ENCODE results near the gene PRRC2A. TPM values are rescaled to one million over a fixed set of nuclear protein-coding genes. Genes with fewer than 3 reads are reported as not detected.

The PRRC2A gene
- polyA plus RNA-seq (39.9 and 51.0 TPM in 2 replicates), polyA minus RNA-seq (64.0 and 64.9 TPM in 2 replicates)

DNA sequence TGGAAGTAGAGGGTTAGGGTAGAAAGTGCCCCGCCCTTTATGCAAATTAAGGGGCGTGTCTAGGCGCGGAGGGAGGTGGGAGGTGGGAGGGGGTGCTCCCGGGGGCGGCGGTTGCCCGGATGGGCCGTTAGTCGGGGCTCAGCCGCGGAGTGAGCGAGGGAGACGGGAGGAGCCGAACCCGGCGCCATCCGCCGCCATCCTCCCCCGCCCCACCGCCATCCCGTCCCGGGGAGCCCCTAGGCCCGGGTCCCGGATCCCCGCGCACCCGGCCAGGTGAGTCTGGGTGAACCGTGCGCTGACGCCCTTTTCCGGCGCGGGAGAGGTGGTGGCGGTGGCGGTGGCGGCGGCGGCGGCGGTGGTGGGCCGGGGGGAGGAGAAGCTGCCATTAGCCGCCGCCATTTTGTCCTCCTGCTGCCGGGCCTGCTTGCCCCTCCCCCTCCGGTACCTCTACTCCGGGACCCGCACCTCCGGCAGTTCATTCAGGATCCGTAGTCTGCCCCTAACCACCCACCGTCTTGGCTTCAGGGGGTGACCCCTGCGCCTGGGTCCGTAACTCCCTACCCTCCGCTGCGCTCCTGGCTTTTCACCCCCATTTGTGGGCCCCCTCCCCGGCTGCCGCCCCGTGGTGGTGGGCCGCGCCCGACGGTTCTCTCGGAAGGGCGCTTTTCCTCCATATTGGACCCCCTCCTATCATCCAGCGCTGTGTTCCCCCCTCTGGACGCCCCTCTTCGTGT, at the start of gene PRRC2A:
TSS of gene PRRC2A (plus strand) at position 130 of the 734 bp plus-strand sequence. CDS start 2,075 bp downstream, outside the sequence.
- no peaks in the 10 kb centered on the region for H3K27me3 ChIP-seq (ENCODE audit: insufficient read depth, low read depth, low read length)
- H3K4me3 ChIP-seq (ENCODE audit: low read length), result peak within 1 kb of the TSS; percentile 93
- peak within 1 kb of the TSS; percentile 99 for H3K27ac ChIP-seq (ENCODE audit: low read length)
- peak within 1 kb of the TSS; percentile 88 for H2AFZ ChIP-seq (ENCODE audit: low read depth, low read length)
- H3K79me2 ChIP-seq (replicated peaks; ENCODE audit: insufficient read depth, low read length), result peaks cover 41% of the 10 kb centered on the region
- peak within 1 kb of the TSS; percentile 100 for H3K9ac ChIP-seq (ENCODE audit: low read length)
- H3K9me3 ChIP-seq (ENCODE audit: low read length), result no peaks in the 10 kb centered on the region
- TF ChIP-seq SMC3 (conservative IDR thresholded peaks at IDR 0.05; ENCODE audit: poor library complexity) (no peak), RAD21 (conservative IDR thresholded peaks at IDR 0.05) (peak; percentile 15), POLR2AphosphoS5 (IDR thresholded peaks at IDR 0.05) (peak; percentile 69), TAF1 (IDR thresholded peaks at IDR 0.05; ENCODE audit: low read depth) (peak; percentile 85)
- TF ChIP-seq, protein P1, sequence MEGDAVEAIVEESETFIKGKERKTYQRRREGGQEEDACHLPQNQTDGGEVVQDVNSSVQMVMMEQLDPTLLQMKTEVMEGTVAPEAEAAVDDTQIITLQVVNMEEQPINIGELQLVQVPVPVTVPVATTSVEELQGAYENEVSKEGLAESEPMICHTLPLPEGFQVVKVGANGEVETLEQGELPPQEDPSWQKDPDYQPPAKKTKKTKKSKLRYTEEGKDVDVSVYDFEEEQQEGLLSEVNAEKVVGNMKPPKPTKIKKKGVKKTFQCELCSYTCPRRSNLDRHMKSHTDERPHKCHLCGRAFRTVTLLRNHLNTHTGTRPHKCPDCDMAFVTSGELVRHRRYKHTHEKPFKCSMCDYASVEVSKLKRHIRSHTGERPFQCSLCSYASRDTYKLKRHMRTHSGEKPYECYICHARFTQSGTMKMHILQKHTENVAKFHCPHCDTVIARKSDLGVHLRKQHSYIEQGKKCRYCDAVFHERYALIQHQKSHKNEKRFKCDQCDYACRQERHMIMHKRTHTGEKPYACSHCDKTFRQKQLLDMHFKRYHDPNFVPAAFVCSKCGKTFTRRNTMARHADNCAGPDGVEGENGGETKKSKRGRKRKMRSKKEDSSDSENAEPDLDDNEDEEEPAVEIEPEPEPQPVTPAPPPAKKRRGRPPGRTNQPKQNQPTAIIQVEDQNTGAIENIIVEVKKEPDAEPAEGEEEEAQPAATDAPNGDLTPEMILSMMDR (IDR thresholded peaks at IDR 0.05; ENCODE audit: poor library complexity, severe bottlenecking), result no peak
- TF ChIP-seq, protein P2, sequence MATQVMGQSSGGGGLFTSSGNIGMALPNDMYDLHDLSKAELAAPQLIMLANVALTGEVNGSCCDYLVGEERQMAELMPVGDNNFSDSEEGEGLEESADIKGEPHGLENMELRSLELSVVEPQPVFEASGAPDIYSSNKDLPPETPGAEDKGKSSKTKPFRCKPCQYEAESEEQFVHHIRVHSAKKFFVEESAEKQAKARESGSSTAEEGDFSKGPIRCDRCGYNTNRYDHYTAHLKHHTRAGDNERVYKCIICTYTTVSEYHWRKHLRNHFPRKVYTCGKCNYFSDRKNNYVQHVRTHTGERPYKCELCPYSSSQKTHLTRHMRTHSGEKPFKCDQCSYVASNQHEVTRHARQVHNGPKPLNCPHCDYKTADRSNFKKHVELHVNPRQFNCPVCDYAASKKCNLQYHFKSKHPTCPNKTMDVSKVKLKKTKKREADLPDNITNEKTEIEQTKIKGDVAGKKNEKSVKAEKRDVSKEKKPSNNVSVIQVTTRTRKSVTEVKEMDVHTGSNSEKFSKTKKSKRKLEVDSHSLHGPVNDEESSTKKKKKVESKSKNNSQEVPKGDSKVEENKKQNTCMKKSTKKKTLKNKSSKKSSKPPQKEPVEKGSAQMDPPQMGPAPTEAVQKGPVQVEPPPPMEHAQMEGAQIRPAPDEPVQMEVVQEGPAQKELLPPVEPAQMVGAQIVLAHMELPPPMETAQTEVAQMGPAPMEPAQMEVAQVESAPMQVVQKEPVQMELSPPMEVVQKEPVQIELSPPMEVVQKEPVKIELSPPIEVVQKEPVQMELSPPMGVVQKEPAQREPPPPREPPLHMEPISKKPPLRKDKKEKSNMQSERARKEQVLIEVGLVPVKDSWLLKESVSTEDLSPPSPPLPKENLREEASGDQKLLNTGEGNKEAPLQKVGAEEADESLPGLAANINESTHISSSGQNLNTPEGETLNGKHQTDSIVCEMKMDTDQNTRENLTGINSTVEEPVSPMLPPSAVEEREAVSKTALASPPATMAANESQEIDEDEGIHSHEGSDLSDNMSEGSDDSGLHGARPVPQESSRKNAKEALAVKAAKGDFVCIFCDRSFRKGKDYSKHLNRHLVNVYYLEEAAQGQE (IDR thresholded peaks at IDR 0.05; ENCODE audit: borderline replicate concordance), result peak; percentile 88
- H3F3A ChIP-seq (ENCODE audit: insufficient read depth, low read length, poor library complexity, severe bottlenecking), result no peaks in the 10 kb centered on the region
- H4K20me1 ChIP-seq (ENCODE audit: insufficient read depth), result no peaks in the 10 kb centered on the region
- peaks cover 2% of the 10 kb centered on the region for H3K36me3 ChIP-seq (ENCODE audit: insufficient read depth, low read length)
- peak within 1 kb of the TSS; percentile 100 for H3K4me2 ChIP-seq (ENCODE audit: low read length)
- no peaks in the 10 kb centered on the region for H3K9me2 ChIP-seq (ENCODE audit: insufficient read depth, low read length)

DNA sequence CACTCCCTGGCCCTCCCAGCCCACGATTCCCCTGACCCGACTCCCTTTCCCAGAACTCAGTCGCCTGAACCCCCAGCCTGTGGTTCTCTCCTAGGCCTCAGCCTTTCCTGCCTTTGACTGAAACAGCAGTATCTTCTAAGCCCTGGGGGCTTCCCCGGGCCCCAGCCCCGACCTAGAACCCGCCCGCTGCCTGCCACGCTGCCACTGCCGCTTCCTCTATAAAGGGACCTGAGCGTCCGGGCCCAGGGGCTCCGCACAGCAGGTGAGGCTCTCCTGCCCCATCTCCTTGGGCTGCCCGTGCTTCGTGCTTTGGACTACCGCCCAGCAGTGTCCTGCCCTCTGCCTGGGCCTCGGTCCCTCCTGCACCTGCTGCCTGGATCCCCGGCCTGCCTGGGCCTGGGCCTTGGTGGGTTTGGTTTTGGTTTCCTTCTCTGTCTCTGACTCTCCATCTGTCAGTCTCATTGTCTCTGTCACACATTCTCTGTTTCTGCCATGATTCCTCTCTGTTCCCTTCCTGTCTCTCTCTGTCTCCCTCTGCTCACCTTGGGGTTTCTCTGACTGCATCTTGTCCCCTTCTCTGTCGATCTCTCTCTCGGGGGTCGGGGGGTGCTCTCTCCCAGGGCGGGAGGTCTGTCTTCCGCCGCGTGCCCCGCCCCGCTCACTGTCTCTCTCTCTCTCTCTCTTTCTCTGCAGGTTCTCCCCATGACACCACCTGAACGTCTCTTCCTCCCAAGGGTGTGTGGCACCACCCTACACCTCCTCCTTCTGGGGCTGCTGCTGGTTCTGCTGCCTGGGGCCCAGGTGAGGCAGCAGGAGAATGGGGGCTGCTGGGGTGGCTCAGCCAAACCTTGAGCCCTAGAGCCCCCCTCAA, 48.2 kb upstream of the PRRC2A start, which contains the start of gene LTA:
TSS of gene LTA (plus strand) at position 249 of the 871 bp plus-strand sequence. CDS start at position 703, 454 bp downstream.
- no peak within 1 kb of the TSS for H3K4me2 ChIP-seq (ENCODE audit: low read length)
- H3K9ac ChIP-seq (ENCODE audit: low read length), result no peak within 1 kb of the TSS
- no peaks in the 10 kb centered on the region for H3K9me2 ChIP-seq (ENCODE audit: insufficient read depth, low read length)
- no peaks in the 10 kb centered on the region for H3K27me3 ChIP-seq (ENCODE audit: insufficient read depth, low read depth, low read length)
- no peaks in the 10 kb centered on the region for H3K79me2 ChIP-seq (replicated peaks; ENCODE audit: insufficient read depth, low read length)
- no peaks in the 10 kb centered on the region for H3K36me3 ChIP-seq (ENCODE audit: insufficient read depth, low read length)
- H3F3A ChIP-seq (ENCODE audit: insufficient read depth, low read length, poor library complexity, severe bottlenecking), result no peaks in the 10 kb centered on the region
- H3K4me3 ChIP-seq (ENCODE audit: low read length), result no peak within 1 kb of the TSS
- H3K9me3 ChIP-seq (ENCODE audit: low read length), result no peaks in the 10 kb centered on the region
- H3K27ac ChIP-seq (ENCODE audit: low read length), result no peak within 1 kb of the TSS
- H2AFZ ChIP-seq (ENCODE audit: low read depth, low read length), result no peak within 1 kb of the TSS
- no peak for TF ChIP-seq MXI1 (conservative IDR thresholded peaks at IDR 0.05; ENCODE audit: poor library complexity, severe bottlenecking)
- TF ChIP-seq, protein P1 (IDR thresholded peaks at IDR 0.05; ENCODE audit: poor library complexity, severe bottlenecking), result no peak
- no peak for TF ChIP-seq TAF1 (IDR thresholded peaks at IDR 0.05; ENCODE audit: low read depth)
- no peak for TF ChIP-seq EZH2 (IDR thresholded peaks at IDR 0.05; ENCODE audit: borderline replicate concordance, insufficient read depth, low read length, poor library complexity, severe bottlenecking)
- no peak for TF ChIP-seq EP300 (conservative IDR thresholded peaks at IDR 0.05; ENCODE audit: poor library complexity, severe bottlenecking)
- TF ChIP-seq, protein P2 (IDR thresholded peaks at IDR 0.05; ENCODE audit: borderline replicate concordance), result no peak
- no peak for TF ChIP-seq POLR2AphosphoS5 (IDR thresholded peaks at IDR 0.05)
- H4K20me1 ChIP-seq (ENCODE audit: insufficient read depth), result no peaks in the 10 kb centered on the region

Measured in neural cell (in vitro differentiated cells).